ENCODE measurements around the gene ISLR2. TPM values are rescaled to one million over a fixed set of nuclear protein-coding genes. Genes with fewer than 3 reads are reported as not detected.

The ISLR2 gene
- total RNA-seq, 1 donor from 2014 or later, result 1.0 TPM

- DNase-seq (ENCODE audit: low read depth), result no peak
- Histone ChIP-seq H3K27me3 (ENCODE audit: control insufficient read depth, insufficient read depth, low read length) (no peaks in the 10 kb centered on the region), H3K4me3 (ENCODE audit: low read depth, low read length) (no peak overlapping the region), H3K36me3 (ENCODE audit: control insufficient read depth, insufficient read depth, low read length) (no peaks in the 10 kb centered on the region)
- no peak for TF ChIP-seq CTCF (IDR thresholded peaks at IDR 0.05; ENCODE audit: insufficient read depth, low read length, poor library complexity, severe bottlenecking)
Observed at GRCh38 chr15:74179101-74179841, 48.9 kb downstream of the ISLR2 start.

GRCh38 chr15:74179983-74180880 lies 49.8 kb downstream of the ISLR2 start:
- DNase-seq (ENCODE audit: low read depth), result no peak
- no peaks in the 10 kb centered on the region for H3K36me3 ChIP-seq (ENCODE audit: control insufficient read depth, insufficient read depth, low read length)
- no peaks in the 10 kb centered on the region for H3K27me3 ChIP-seq (ENCODE audit: control insufficient read depth, insufficient read depth, low read length)
- no peak overlapping the region for H3K4me3 ChIP-seq (ENCODE audit: low read depth, low read length)
- peak; percentile 33 for TF ChIP-seq CTCF (IDR thresholded peaks at IDR 0.05; ENCODE audit: insufficient read depth, low read length, poor library complexity, severe bottlenecking)

DNA sequence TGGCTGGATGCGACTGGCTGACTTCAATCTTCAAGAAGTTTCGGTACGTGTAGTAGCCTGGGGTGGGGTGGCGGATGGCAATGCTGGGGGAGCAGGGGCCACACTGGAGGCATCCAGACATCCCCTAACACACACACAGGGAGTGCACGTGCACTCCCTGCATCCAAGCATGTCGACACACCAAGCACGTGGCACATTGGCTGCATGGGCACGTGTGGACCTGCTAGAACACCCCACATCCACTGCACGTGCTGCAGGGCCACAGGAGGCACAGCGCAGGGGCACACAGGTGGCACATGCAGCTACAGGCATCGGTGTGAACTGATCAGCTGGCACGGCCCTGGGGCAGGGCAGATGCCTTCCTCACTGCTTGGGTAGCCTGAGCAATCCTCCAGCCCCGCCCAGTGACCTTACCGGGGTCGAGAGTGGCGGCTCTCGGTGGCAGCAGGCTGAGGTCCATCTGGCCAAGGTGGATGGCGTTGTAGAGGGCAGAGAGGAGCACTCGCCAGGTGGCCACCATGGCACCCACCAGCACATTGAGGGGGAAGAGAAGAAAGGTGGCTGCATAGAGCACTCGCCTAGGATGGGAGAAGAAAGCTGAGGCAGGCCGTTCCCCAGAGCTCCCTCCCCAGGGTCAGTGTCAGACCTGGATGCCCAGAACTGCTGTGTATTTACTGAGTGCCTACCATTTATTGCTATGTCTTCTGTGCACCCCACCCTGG lies 50.7 kb downstream of the ISLR2 start:
- Histone ChIP-seq H3K36me3 (ENCODE audit: control insufficient read depth, insufficient read depth, low read length) (no peaks in the 10 kb centered on the region), H3K4me3 (ENCODE audit: low read depth, low read length) (no peak overlapping the region), H3K27me3 (ENCODE audit: control insufficient read depth, insufficient read depth, low read length) (no peaks in the 10 kb centered on the region)
- TF ChIP-seq CTCF (IDR thresholded peaks at IDR 0.05; ENCODE audit: insufficient read depth, low read length, poor library complexity, severe bottlenecking), result no peak
- DNase-seq (ENCODE audit: low read depth), result no peak

- no peak for TF ChIP-seq CTCF (IDR thresholded peaks at IDR 0.05; ENCODE audit: insufficient read depth, low read length, poor library complexity, severe bottlenecking)
- DNase-seq (ENCODE audit: low read depth), result no peak
Observed at GRCh38 chr15:74182131-74182530, 51.7 kb downstream of the ISLR2 start.

GRCh38 chr15:74184582-74185091 lies 54.3 kb downstream of the ISLR2 start:
- H3K36me3 ChIP-seq (ENCODE audit: control insufficient read depth, insufficient read depth, low read length), result no peaks in the 10 kb centered on the region
- no peak for DNase-seq (ENCODE audit: low read depth)
- no peaks in the 10 kb centered on the region for H3K27me3 ChIP-seq (ENCODE audit: control insufficient read depth, insufficient read depth, low read length)
- TF ChIP-seq CTCF (IDR thresholded peaks at IDR 0.05; ENCODE audit: insufficient read depth, low read length, poor library complexity, severe bottlenecking), result no peak
- no peak overlapping the region for H3K4me3 ChIP-seq (ENCODE audit: low read depth, low read length)

More at GRCh38 chr15:74182131-74182530, 51.7 kb downstream of the ISLR2 start:
- H3K36me3 ChIP-seq (ENCODE audit: control insufficient read depth, insufficient read depth, low read length), result no peaks in the 10 kb centered on the region
- no peak overlapping the region for H3K4me3 ChIP-seq (ENCODE audit: low read depth, low read length)
- H3K27me3 ChIP-seq (ENCODE audit: control insufficient read depth, insufficient read depth, low read length), result no peaks in the 10 kb centered on the region
